Forelimb muscle (tissue), 1 donor: Measurements from ENCODE around the gene RDX. TPM values are rescaled to one million over a fixed set of nuclear protein-coding genes. Genes with fewer than 3 reads are reported as not detected.
"Not testable (repeated sequence)": the region's sequence is repeated elsewhere in the genome, so short reads cannot be mapped to it uniquely, and the experiment has no call there.

Experiments used
- DNase-seq: peaks from one replicate; pipeline ENCODE4 v3.0.0-alpha.2; 2013; ENCODE audit warnings: low read depth
- polyA plus RNA-seq: library from polyadenylated mRNA; unstranded; fragments of 120-200 nt; gene quantifications from one replicate; pipeline ENCODE4 v1.2.1, GENCODE V29; 2013; ENCODE audit not compliant: insufficient read length

Gene RDX
- polyA plus RNA-seq, 1 donor: 77.8 TPM

DNA sequence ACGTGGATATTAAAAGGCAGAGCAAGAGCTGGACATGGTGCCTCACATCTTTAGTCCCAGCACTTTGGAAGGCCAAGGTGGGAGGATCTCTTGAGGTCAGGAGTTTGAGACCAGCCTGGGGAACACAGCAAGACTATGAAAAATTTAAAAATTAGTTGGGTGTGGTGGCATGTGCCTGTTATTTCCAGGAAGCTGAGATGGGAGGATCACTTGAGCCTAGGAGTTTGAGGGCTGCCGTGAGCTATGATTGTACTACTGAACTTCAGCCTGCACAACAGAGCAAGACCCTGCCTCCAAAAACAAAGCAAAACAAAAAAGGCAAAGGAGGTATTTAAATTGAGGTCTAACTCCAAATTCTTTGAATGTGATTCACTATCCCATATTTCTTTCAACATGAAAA lies 23.5 kb downstream of the RDX start:
- no peak for DNase-seq

DNA sequence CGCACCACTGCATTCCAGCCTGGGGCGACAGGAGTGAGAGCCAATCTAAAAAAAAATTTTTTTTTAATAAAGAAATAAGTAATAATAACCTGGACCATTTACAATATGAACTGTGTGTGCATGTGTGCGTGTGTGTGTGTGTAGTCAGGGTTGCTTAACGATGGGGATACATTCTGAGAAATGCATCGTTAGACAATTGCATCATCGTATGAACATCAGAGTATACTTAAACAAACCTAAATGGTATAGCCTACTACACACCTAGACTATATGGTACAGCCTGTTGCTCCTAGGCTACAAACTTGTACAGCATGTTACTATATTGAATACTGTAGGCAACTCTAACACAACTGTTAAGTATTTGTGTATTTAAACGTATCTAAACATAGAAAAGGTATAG lies 26.4 kb downstream of the RDX start:
- DNase-seq: no peak

GRCh38 chr11:110268441-110268840 lies 28.0 kb downstream of the RDX start:
- no peak for DNase-seq

DNA sequence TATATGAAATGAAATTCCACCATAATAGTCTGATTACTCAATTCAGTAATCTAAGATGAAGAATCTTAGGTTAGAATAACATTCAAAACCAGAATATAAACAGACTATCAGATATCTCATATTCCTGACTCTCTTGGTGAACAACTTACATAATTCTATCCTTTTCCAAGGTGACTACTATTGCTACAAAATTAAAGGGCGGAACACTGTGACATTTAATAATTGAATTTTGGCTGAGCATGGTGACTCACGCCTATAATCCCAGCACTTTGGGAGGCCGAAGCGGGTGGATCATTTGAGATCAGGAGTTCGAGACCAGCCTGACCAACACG lies 34.4 kb downstream of the RDX start:
- no peak for DNase-seq

DNA sequence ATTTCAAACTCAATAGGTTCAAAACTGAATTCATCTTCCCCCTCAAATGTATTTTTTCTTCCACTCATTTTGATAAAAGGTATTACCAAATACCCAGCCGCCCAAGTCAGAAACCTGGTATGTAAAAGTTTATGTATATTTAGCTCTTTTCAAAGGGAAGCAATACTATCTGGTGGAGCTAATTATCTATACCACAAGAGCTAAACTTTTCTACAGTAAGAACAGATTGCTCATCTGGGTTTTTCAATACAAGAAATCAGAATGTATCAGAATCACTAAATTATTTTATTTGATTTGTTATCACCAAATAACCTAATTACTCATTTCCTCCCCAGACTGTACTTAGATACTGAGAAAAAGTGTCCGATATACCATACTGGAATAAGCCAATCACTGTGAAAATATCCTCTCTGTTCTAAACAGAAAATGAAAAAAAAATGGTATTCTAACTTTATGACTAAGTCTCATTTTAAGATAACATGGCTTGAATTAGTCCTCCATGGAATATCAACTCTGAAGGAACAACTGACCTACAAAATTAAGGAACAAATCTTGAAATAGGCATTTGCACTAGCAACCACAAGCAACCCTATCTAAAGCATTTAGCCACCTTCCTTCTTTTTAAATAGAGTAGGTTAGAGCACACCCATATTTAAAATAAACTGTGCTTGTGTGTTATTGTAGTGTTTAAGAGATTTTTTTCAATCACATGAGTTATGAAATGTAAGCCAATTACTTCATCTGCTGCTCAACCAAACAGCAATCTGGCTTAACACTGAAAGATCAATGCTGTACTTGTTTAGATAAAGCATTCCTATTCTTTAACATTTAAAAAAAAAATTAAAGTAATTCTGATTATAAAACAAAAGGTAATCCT lies 35.0 kb downstream of the RDX start:
- DNase-seq: no peak

DNA sequence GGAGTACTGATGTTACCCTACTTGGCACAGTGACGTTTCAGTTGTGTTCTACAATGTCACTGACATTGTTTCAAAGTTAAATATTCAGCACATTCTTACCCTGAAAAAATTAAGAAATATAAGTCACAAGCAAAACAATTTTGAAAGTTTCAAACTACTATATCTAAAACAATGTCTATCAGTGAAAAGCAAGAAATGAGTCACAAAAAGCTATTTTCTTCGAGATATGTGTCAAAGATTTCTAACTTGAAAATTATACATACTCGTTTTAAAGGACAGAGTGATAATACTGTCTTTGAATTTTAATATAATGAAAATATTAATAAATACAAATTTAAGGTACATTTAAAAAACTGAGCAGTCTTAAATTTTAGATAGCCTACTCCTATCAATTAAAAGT lies 42.9 kb downstream of the RDX start:
- DNase-seq: no peak

GRCh38 chr11:110251836-110252235 lies 44.6 kb downstream of the RDX start:
- DNase-seq: no peak

DNA sequence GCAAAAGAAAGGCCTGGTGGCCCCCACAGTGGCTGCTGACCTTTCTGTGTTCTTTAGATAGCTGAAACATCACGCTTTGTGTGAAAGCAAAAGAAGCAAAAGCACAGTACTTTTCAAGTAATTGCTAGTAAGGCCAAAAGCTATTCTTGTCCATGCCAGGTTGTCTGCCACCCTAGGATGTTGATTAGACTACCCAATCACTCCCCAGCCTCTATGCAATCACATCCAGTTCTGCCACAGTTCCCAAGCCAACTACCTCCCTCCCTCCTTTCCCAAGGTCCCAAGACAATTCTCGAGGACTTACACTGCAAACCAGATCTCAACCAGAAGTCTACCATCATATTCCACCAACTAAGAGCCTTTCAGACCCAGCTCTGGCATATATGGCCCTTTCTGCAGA lies 46.2 kb downstream of the RDX start:
- no peak for DNase-seq

DNA sequence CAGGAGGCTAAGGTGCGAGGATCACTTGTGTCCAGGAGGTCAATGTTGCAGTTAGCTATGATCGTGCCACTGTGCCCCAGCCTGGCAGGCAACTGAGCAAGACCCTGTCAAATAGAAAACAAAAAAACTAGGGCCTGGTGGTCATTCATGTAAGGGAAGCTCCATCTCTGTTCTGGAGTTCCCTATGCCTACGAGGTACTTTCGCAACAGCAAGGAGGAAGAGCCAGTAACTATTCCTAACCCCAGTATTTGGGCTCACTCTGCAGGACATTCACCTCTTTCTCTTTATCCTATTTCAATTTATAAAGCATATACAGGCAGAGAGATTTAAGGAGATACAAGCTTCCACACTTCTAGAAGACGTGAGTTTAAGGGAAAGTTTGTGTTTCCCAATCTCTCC lies 46.6 kb downstream of the RDX start:
- DNase-seq: no peak

DNA sequence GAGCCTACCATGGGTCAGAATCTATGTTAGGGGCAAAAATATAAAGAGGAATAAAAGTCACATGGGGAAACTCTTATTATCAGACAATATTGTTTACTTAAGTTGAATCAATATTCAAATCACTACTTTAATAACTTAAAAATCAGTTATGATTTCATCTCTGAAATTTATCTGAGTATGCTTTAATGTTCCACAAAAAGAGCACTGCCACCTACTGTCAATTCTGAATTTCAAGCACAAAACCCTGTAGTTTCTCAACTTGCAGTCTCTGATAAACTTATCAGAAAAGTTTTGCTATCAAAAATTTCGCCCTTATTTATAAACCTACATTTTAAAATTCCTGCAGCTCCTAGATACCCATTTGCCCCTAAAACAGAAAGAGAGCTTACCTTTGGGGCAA lies 47.3 kb downstream of the RDX start:
- no peak for DNase-seq

- DNase-seq: no peak
These were observed 52.6 kb downstream of the RDX start for GRCh38 chr11:110243791-110244190.

DNA sequence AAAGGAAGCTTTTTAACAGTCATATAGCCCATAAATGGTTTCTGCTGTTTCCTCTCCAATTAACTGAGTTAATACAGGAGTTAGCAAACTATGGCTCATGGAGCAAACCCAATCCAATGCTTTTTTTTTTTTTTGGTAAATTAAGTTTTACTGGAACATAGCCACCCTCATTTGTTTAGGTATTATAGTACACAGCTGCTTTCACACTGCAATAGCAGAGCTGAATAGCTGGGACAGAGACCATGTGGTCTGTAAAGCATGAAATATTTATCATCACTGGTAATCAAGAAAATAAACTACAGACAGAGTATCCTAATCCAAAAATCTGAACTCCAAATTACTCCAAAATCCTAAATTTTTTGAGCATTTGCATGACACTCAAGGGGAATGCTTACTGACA lies 53.7 kb downstream of the RDX start:
- DNase-seq: no peak

- DNase-seq: no peak
These were observed 54.2 kb downstream of the RDX start for GRCh38 chr11:110242188-110242587.

DNA sequence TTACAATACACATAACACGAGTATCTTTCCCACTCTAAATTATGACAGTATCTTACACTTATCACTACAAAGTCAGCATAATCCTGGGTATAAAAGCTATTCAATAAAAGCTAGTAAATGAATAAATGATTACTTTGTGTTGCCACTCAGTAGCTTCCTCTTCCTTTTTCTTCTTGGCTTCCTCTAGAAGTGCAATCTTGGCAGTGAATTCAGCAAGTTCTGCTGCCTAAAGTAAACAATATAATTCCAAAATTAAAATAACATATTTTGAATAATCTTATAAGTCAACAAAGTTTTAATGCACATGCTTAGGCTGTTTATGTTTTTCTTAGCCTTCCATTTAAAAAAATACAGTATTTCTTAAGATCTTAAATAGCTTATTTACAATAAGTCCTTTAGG lies 60.4 kb downstream of the RDX start:
- DNase-seq: no peak

DNA sequence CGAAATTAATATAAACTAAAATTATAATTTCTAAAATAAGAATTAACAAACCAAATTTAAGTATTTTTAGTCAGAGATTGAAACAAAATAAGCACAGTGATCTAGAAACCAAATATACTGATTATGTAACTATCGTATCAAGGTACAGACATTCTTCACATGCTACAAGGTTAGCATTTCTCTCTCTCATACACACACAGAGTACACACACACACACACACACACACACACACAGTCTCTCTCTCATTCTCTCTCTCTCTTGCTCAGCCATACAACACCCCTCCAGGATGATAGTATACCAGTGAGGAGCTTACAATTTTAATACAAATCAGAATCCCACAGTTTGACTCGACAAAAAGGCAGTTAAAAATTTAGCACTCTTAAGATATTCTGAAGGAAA lies 66.0 kb downstream of the RDX start:
- no peak for DNase-seq

DNA sequence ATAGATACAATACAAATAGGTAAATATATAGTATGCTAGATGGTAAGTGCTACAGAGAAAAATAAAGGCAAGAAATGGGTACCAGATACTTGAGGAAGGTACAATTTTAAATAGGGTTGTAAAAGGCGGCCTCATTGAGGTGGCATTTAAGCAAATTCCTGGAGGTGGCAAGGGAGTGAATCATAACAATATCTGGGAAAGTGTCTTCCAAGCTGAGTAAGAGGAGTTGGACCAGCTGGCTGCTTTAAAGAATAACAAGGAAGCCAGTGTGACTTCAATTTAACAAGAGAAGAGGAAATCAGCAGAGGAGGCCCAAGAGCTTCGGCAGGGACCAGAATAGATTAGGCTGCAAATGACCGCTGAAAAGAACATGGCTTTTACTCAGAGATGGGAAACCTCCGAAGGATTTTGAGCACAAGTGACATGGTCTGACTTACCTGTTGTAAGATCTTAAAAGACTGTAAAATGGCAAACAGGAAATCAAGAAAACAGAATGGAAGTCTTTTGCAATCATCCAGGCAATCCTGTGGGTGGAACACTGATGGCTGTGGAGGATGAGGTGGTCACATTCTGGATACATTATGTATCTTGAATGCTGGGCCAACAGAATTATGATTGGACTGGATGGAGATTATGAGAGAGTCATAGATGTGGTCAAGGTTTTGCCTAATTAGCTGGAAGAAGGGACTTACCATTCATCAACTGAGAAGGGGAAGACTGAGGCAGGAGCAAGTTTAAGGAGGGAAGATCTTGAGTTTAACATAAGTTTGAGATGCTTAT lies 77.2 kb downstream of the RDX start:
- DNase-seq: no peak

- no peak for DNase-seq
These were observed 78.5 kb downstream of the RDX start for GRCh38 chr11:110217936-110218335.

DNA sequence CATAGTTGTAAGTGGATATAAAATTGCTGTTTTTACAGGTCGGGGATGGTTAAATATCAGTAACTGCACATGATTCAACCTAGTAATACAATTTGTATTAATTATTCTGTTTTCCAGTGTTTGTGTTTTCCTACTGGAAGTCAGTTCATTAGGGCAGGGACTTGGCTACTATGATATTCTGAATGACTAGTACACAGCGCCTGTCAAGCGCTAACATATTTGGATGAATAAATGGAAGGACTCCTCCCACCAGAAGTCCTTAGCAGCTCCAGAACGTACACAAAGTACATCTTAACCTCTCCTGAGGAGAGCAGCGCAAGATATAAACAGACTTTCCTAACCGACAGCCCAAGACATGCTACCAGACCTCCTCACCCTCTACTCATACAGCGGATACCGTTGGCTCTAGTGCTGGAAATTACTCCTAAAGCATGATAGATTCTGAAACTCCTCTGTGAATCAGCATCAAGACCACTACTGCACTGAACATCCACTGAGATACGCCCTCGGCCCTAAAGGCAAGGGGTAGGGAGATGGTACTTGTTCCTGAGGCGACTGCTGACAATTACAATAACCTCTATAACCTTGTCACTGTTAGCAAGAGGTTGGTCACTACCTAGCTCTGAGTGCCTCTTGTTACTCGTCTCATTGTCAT lies 79.1 kb downstream of the RDX start:
- DNase-seq: no peak

GRCh38 chr11:110209313-110209694 lies 87.1 kb downstream of the RDX start:
- DNase-seq: not testable (repeated sequence)

- DNase-seq: not testable (repeated sequence)
These were observed 87.6 kb downstream of the RDX start for GRCh38 chr11:110208678-110209312.

DNA sequence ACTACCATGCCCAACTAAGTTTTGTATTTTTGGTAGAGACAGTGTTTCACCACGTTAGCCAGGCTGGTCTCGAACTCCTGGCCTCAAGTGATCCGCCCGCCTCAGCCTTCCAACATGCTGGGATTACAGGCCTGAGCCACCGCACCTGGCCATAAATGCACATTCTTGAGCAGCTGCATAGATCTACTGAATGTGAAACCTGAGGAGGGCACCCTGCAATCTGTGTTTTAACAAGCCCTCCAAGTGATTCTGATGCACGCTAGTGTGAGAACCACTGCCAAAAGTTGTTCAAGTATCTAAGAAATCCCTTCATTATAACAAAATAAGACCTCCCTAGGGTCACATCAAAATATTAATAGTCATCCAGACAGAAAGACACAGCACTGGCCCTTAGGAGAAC lies 89.3 kb downstream of the RDX start:
- DNase-seq: peak; percentile 17

DNA sequence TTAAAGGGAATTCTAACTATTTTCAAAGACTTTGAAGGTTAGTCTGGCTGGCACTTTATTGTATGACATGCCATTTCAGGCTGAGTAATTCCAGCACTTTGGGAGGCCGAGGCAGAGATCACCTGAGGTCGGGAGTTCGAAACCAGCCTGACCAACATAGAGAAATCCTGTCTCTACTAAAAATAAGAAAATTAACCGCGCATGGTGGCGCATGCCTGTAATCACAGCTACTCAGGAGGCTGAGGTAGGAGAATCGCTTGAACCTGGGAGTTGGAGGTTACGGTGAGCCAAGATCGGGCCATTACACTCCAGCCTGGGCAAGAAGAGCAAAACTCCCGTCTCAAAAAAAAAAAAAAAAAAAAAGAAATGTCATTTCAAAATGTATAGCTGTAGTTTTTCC lies 95.6 kb downstream of the RDX start:
- no peak for DNase-seq
